NOMO-1 treated with dmso at 0.1 percent for 144 hours (cell line): ENCODE measurements around the gene KIF3C.
"Not testable (repeated sequence)": the region's sequence is repeated elsewhere in the genome, so short reads cannot be mapped to it uniquely, and the experiment has no call there.

ENCODE experiments used
- DNase-seq: peaks from one replicate; lab custom pipeline; 2025; ENCODE audit not compliant: unreplicated experiment; lab: John Stamatoyannopoulos, UW

The KIF3C gene

GRCh38 chr2:25966531-25967270 is 15.6 kb downstream of the KIF3C start:
- DNase-seq: no peak

GRCh38 chr2:25964891-25965290 is 17.4 kb downstream of the KIF3C start:
- DNase-seq: no peak

GRCh38 chr2:25960920-25961319 is 21.4 kb downstream of the KIF3C start:
- DNase-seq: peak; percentile 72

- DNase-seq: no peak
Measured at GRCh38 chr2:25960396-25960795, 21.9 kb downstream of the KIF3C start.

GRCh38 chr2:25958611-25959010 is 23.7 kb downstream of the KIF3C start:
- not testable (repeated sequence) for DNase-seq

GRCh38 chr2:25957743-25958142 is 24.6 kb downstream of the KIF3C start:
- DNase-seq: no peak

- DNase-seq: no peak
Measured at GRCh38 chr2:25955869-25956535, 26.3 kb downstream of the KIF3C start.

GRCh38 chr2:25955036-25955435 is 27.3 kb downstream of the KIF3C start:
- DNase-seq: no peak

- DNase-seq: no peak
Measured at GRCh38 chr2:25954199-25954752, 28.0 kb downstream of the KIF3C start.

- peak; percentile 61 for DNase-seq
Measured at GRCh38 chr2:25951071-25951547, 31.2 kb downstream of the KIF3C start.

GRCh38 chr2:25948437-25948836 is 33.9 kb downstream of the KIF3C start:
- no peak for DNase-seq

GRCh38 chr2:25941042-25941441 is 41.3 kb downstream of the KIF3C start:
- DNase-seq: no peak

GRCh38 chr2:25939257-25939668 is 43.0 kb downstream of the KIF3C start:
- no peak for DNase-seq

- DNase-seq: no peak
Measured at GRCh38 chr2:25938345-25938744, 44.0 kb downstream of the KIF3C start.

GRCh38 chr2:25936889-25937545 is 45.3 kb downstream of the KIF3C start:
- no peak for DNase-seq

GRCh38 chr2:25933622-25934021 is 48.7 kb downstream of the KIF3C start:
- no peak for DNase-seq

- DNase-seq: no peak
Measured at GRCh38 chr2:25929789-25930473, 52.4 kb downstream of the KIF3C start.

GRCh38 chr2:25928668-25929067 is 53.6 kb downstream of the KIF3C start:
- no peak for DNase-seq

- DNase-seq: no peak
Measured at GRCh38 chr2:25926984-25927756, 55.1 kb downstream of the KIF3C start.

GRCh38 chr2:25922501-25922900 is 59.8 kb downstream of the KIF3C start:
- no peak for DNase-seq
